Adrenal gland (tissue), 12 donors: ENCODE measurements around the gene THEM5. TPM values are rescaled to one million over a fixed set of nuclear protein-coding genes. Genes with fewer than 3 reads are reported as not detected.

Experiments
- DNase-seq, 7 donors: peaks; one replicate each; pipeline ENCODE4 v3.0.0-alpha.2; 2019 to 2020
- H3K27ac ChIP-seq, 5 donors: fragments of 200-600 bp; sonication (generic) in 4 of 5; 1 replicate in 3 of 5; 2 replicates in 2 of 5; pipeline versions ENCODE4 v1.5.1 to v1.8.0; 2016 to 2020; ENCODE audit warnings: mild to moderate bottlenecking in 1 of 5
- H3K27me3 ChIP-seq: fragments of 200-600 bp; 2 replicates; pipeline ENCODE4 v1.8.0; 2021
- H3K36me3 ChIP-seq, 2 donors: fragments of 200-600 bp; replicated peaks in 1 of 2; 1 replicate in 1 of 2; 2 replicates in 1 of 2; pipeline versions ENCODE4 v1.5.1 to v1.8.0; 2018 to 2022
- H3K4me1 ChIP-seq, 2 donors: fragments of 200-600 bp; replicated peaks in 1 of 2; 1 replicate in 1 of 2; 2 replicates in 1 of 2; pipeline versions ENCODE4 v1.5.1 to v1.8.0; 2018 to 2021
- H3K4me3 ChIP-seq, 4 donors: fragments of 200-600 bp; sonication (generic) in 3 of 4; one replicate each; pipeline ENCODE4 v1.5.1; 2016 to 2018
- H3K9me3 ChIP-seq, 3 donors: fragments of 200-600 bp; sonication (generic) in 1 of 3; replicated peaks in 1 of 3; 1 replicate in 2 of 3; 2 replicates in 1 of 3; pipeline versions ENCODE4 v1.5.1 to v1.8.0; 2016 to 2021
- POLR2A ChIP-seq, 2 donors: fragments of 450-650 bp; IDR thresholded peaks; one replicate each; pipeline ENCODE4 v1.6.1; 2017; ENCODE audit warnings: antibody characterized with exemption in 2 of 2, mild to moderate bottlenecking in 2 of 2, moderate library complexity in 1 of 2
- WGBS, 4 donors: extraction: QIAGEN DNeasy Blood & Tissue Kit in 2 of 4; methylation state at CpG; one replicate each; pipeline versions ENCODE4 v1.1.5 to v1.1.7; 2013 to 2017; 5-methylcytosine and 5-hydroxymethylcytosine counted together
- intact Hi-C, 2 donors: fragments of 100-400 bp; cut with DNase I; formaldehyde crosslinking; loops; one replicate each; pipeline versions ENCODE4 v1.14.1 to v1.15.0; 2022 to 2023
- polyA plus RNA-seq, 3 donors: library from polyadenylated mRNA; stranded (reverse); fragments of 200-250 nt in 2 of 3; fragments of 350-450 nt in 1 of 3; fragmentation: Illumina TruSeq in 1 of 3; extraction: RNeasy Lipid Tissue Mini Kit (QIAGEN cat#74804) in 1 of 3; gene quantifications; one replicate each; pipeline ENCODE4 v1.2.3, GENCODE V29; 2013 to 2014
- total RNA-seq, 9 donors: library from RNA; depleted of rRNA in 4 of 9; stranded (reverse); fragments of >200 nt in 4 of 9; fragments of 120-200 nt in 1 of 9; fragmentation: NEBNext Ultra II Directional in 1 of 9; extraction: Animal tissue kit (Norgen Biotek cat#: 25700) in 1 of 9; gene quantifications; one replicate each; pipeline versions ENCODE4 v1.1.0 to v1.2.4, GENCODE V29; 2013 to 2023
- TF ChIP-seq, protein P1 (sequence below), 6 experiments: fragments of 450-650 bp in 4 of 6; fragments of 200-600 bp in 2 of 6; sonication (generic) in 1 of 6; IDR thresholded peaks; 1 replicate in 5 of 6; 2 replicates in 1 of 6; pipeline versions ENCODE4 v1.5.1 to v1.8.0; 2016 to 2021; ENCODE audit warnings: antibody characterized with exemption in 6 of 6, mild to moderate bottlenecking in 2 of 6, moderate library complexity in 1 of 6
- donor health status: healthy with polysubstance abuse.
- donor health status: Bipolar disorder and iron deficiency.
- donor health status: DM: yes; HTN: yes; CAD: no.
- donor health status: DM: no; HTN: no; CAD: no.
- donor health status: DM: no; HTN: no; CAD: no.
- donor health status: DM: yes; HTN: yes; CAD: no.

The THEM5 gene
- total and polyA plus RNA-seq, 12 donors = not detected

- no peak within 1 kb of the TSS for H3K4me3 ChIP-seq
- H3K27ac ChIP-seq = peak within 1 kb of the TSS in 1 of 5 donors; percentile 58
Observed at GRCh38 chr1:151831605-151832004, 21.9 kb downstream of the THEM5 start, which contains the start of gene RORC. RORC (minus strand) TSS chr1:151831802; CDS start chr1:151831764, 38 bp downstream.

GRCh38 chr1:151831256-151831591, 22.3 kb downstream of the THEM5 start:
- intact Hi-C loops = no loop called here
- WGBS, 4 donors = 78 to 86% (median 81%) methylated on average over 4 of the region's 4 CpGs

More at GRCh38 chr1:151831605-151832004, 21.9 kb downstream of the THEM5 start, which contains the start of gene RORC:
- DNase-seq = peak in 3 of 7 donors; percentile 40 to 73 (median 48)
- intact Hi-C loops = no loop called here
- no peak for TF ChIP-seq POLR2A (IDR thresholded peaks at IDR 0.05)
- TF ChIP-seq, protein P1, sequence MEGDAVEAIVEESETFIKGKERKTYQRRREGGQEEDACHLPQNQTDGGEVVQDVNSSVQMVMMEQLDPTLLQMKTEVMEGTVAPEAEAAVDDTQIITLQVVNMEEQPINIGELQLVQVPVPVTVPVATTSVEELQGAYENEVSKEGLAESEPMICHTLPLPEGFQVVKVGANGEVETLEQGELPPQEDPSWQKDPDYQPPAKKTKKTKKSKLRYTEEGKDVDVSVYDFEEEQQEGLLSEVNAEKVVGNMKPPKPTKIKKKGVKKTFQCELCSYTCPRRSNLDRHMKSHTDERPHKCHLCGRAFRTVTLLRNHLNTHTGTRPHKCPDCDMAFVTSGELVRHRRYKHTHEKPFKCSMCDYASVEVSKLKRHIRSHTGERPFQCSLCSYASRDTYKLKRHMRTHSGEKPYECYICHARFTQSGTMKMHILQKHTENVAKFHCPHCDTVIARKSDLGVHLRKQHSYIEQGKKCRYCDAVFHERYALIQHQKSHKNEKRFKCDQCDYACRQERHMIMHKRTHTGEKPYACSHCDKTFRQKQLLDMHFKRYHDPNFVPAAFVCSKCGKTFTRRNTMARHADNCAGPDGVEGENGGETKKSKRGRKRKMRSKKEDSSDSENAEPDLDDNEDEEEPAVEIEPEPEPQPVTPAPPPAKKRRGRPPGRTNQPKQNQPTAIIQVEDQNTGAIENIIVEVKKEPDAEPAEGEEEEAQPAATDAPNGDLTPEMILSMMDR (IDR thresholded peaks at IDR 0.05) = peak in 1 of 6 experiments; percentile 4
- H3K36me3 ChIP-seq = no peaks in the 10 kb centered on the region
- no peaks in the 10 kb centered on the region for H3K27me3 ChIP-seq
- WGBS, 4 donors = 51 to 75% (median 70%) methylated on average over 5 of the region's 5 CpGs
- H3K4me1 ChIP-seq = peaks cover 0 to 7% of the 10 kb centered on the region in 2 donors
- no peaks in the 10 kb centered on the region for H3K9me3 ChIP-seq

GRCh38 chr1:151830055-151830454, 23.5 kb downstream of the THEM5 start:
- TF ChIP-seq, protein P1 (IDR thresholded peaks at IDR 0.05) = no peak
- TF ChIP-seq POLR2A (IDR thresholded peaks at IDR 0.05) = no peak
- intact Hi-C loops = no loop called here
- no peaks in the 10 kb centered on the region for H3K27me3 ChIP-seq
- H3K4me1 ChIP-seq = peaks cover 0 to 7% of the 10 kb centered on the region in 2 donors
- no peak overlapping the region for H3K4me3 ChIP-seq
- WGBS, 4 donors = 45 to 59% (median 54%) methylated on average over 6 of the region's 6 CpGs
- H3K36me3 ChIP-seq = no peaks in the 10 kb centered on the region
- no peak for DNase-seq
- H3K9me3 ChIP-seq = no peaks in the 10 kb centered on the region
- no peak overlapping the region for H3K27ac ChIP-seq

More at GRCh38 chr1:151831256-151831591, 22.3 kb downstream of the THEM5 start:
- Histone ChIP-seq H3K36me3 (no peaks in the 10 kb centered on the region), H3K4me3 (no peak overlapping the region), H3K27ac (peak overlapping the region in 1 of 5 donors; percentile 58), H3K9me3 (no peaks in the 10 kb centered on the region), H3K27me3 (no peaks in the 10 kb centered on the region), H3K4me1 (peaks cover 0 to 7% of the 10 kb centered on the region in 2 donors)
- no peak for TF ChIP-seq POLR2A (IDR thresholded peaks at IDR 0.05)
- TF ChIP-seq, protein P1 (IDR thresholded peaks at IDR 0.05) = no peak
- no peak for DNase-seq

GRCh38 chr1:151829352-151830046, 24.0 kb downstream of the THEM5 start:
- DNase-seq = no peak
- WGBS, 4 donors = 38 to 48% (median 44%) methylated on average over 4 of the region's 4 CpGs
- intact Hi-C loops = no loop called here
- Histone ChIP-seq H3K27me3 (no peaks in the 10 kb centered on the region), H3K27ac (no peak overlapping the region), H3K9me3 (no peaks in the 10 kb centered on the region), H3K4me3 (no peak overlapping the region), H3K4me1 (peaks cover 0 to 7% of the 10 kb centered on the region in 2 donors), H3K36me3 (no peaks in the 10 kb centered on the region)
- no peak for TF ChIP-seq POLR2A (IDR thresholded peaks at IDR 0.05)
- TF ChIP-seq, protein P1 (IDR thresholded peaks at IDR 0.05) = no peak
